Stimulated activated CD8-positive, alpha-beta memory T cell treated with anti-CD3 and anti-CD28 coated beads, Interleukin-4, amount 100 ng/mL, for 1 hour (primary cell): ENCODE results near the gene TTC9C.
"Not testable (repeated sequence)": the region's sequence is repeated elsewhere in the genome, so short reads cannot be mapped to it uniquely, and the experiment has no call there.

ENCODE experiments used
- DNase-seq, 2 donors: peaks; one replicate each; pipeline ENCODE4 v3.0.0-alpha.2; 2020; ENCODE audit warnings: low read depth in 2 of 2, low spot score in 1 of 2

The TTC9C gene

GRCh38 chr11:62749931-62750330 lies 21.6 kb downstream of the TTC9C start:
- not testable (repeated sequence) for DNase-seq

GRCh38 chr11:62752177-62752785 lies 24.0 kb downstream of the TTC9C start:
- no peak for DNase-seq

GRCh38 chr11:62752994-62753735 lies 24.9 kb downstream of the TTC9C start:
- DNase-seq: no peak

- peak; percentile 93 to 97 for DNase-seq
Observed at GRCh38 chr11:62753736-62754603, 25.7 kb downstream of the TTC9C start, which contains the start of gene ZBTB3. Gene ZBTB3 (minus strand): TSS chr11:62754160. CDS start chr11:62753664, 496 bp downstream.

- no peak for DNase-seq
Observed at GRCh38 chr11:62755086-62755615, 26.9 kb downstream of the TTC9C start.

- no peak for DNase-seq
Observed at GRCh38 chr11:62757846-62758788, 29.8 kb downstream of the TTC9C start.

- DNase-seq: not testable (repeated sequence)
Observed at GRCh38 chr11:62760867-62761227, 32.6 kb downstream of the TTC9C start.

GRCh38 chr11:62770778-62771143 lies 42.5 kb downstream of the TTC9C start:
- DNase-seq: no peak

GRCh38 chr11:62771144-62772021 lies 43.1 kb downstream of the TTC9C start, which contains the start of gene TAF6L:
Gene TAF6L (plus strand): TSS chr11:62771396. CDS start chr11:62775784, 4,388 bp downstream.
- DNase-seq: peak; percentile 77 to 81

- DNase-seq: no peak
Observed at GRCh38 chr11:62774407-62774806, 46.1 kb downstream of the TTC9C start.

- DNase-seq: no peak
Observed at GRCh38 chr11:62775646-62776045, 47.4 kb downstream of the TTC9C start.

- no peak for DNase-seq
Observed at GRCh38 chr11:62777389-62777788, 49.1 kb downstream of the TTC9C start.

GRCh38 chr11:62778441-62778840 lies 50.2 kb downstream of the TTC9C start:
- DNase-seq: no peak

- no peak for DNase-seq
Observed at GRCh38 chr11:62782753-62783152, 54.5 kb downstream of the TTC9C start.

GRCh38 chr11:62786318-62787004 lies 58.2 kb downstream of the TTC9C start:
- peak; percentile 67 to 72 for DNase-seq

- peak; percentile 98 to 100 for DNase-seq
Observed at GRCh38 chr11:62787005-62787759, 58.9 kb downstream of the TTC9C start, which contains the start of gene TMEM179B. Gene TMEM179B (plus strand): TSS chr11:62787402. CDS start chr11:62787432, 30 bp downstream.
